K562 (cell line): ENCODE results near the gene INPP1.
A peak's percentile ranks its signal among the peaks of the same experiment; 100 is the strongest.

Experiments
- CTCF ChIP-seq, 3 experiments: IDR thresholded peaks in 2 of 3; conservative IDR thresholded peaks in 1 of 3; 2 replicates each; pipeline ENCODE4 v1.5.1; 2011 to 2012; ENCODE audit warnings: low read length in 3 of 3, mild to moderate bottlenecking in 3 of 3, control low read depth in 2 of 3, improper control_type of control experiment in 1 of 3, inconsistent platforms in 1 of 3, low read depth in 1 of 3, mixed read lengths in 1 of 3, moderate library complexity in 1 of 3; ENCODE audit not compliant: insufficient read depth in 2 of 3
- DDX20 ChIP-seq: fragments of 450-650 bp; IDR thresholded peaks from 2 replicates; pipeline ENCODE4 v1.6.1; 2016; ENCODE audit warnings: missing genetic modification characterization, low read depth, mild to moderate bottlenecking, missing compliant biosample characterization, moderate library complexity
- E2F5 ChIP-seq: sonication (generic); formaldehyde crosslinking; IDR thresholded peaks from 2 replicates; pipeline ENCODE4 v1.8.0; 2022; ENCODE audit warnings: mild to moderate bottlenecking, missing genetic modification reagents
- IRF2 ChIP-seq: sonication (generic); formaldehyde crosslinking; IDR thresholded peaks from 2 replicates; pipeline ENCODE4 v1.8.1; 2022; ENCODE audit warnings: mild to moderate bottlenecking, missing genetic modification reagents
- KDM4B ChIP-seq, 2 experiments: fragments of 450-650 bp in 1 of 2; sonication (generic) in 1 of 2; IDR thresholded peaks; 2 replicates each; pipeline ENCODE4 v1.6.1; 2016 to 2017; ENCODE audit warnings: borderline replicate concordance in 2 of 2, antibody characterized with exemption in 1 of 2, low read depth in 1 of 2, mild to moderate bottlenecking in 1 of 2
- MYC ChIP-seq, 2 experiments: fragments of 250-450 bp in 1 of 2; sonication (Bioruptor Pico) in 1 of 2; IDR thresholded peaks; 2 replicates each; pipeline versions ENCODE4 v1.5.1 to v1.6.1; 2012 to 2021; ENCODE audit warnings: low read depth in 2 of 2, borderline replicate concordance in 1 of 2, improper control_type of control experiment in 1 of 2, low read length in 1 of 2, mild to moderate bottlenecking in 1 of 2, moderate library complexity in 1 of 2
- NCOA6 ChIP-seq: fragments of 450-650 bp; IDR thresholded peaks from 2 replicates; pipeline ENCODE4 v1.6.1; 2017; ENCODE audit warnings: mild to moderate bottlenecking
- NFIC ChIP-seq: fragments of 450-650 bp; IDR thresholded peaks from 2 replicates; pipeline ENCODE4 v1.6.1; 2017; ENCODE audit warnings: mild to moderate bottlenecking, inconsistent platforms
- PURB ChIP-seq: sonication (generic); formaldehyde crosslinking; IDR thresholded peaks from 2 replicates; pipeline ENCODE4 v1.9.0; 2021; ENCODE audit warnings: low read depth, mild to moderate bottlenecking, missing genetic modification reagents
- SFPQ ChIP-seq: fragments of 200-400 bp; formaldehyde crosslinking; IDR thresholded peaks from 2 replicates; pipeline ENCODE4 v1.6.1; 2017; ENCODE audit warnings: mild to moderate bottlenecking, low read depth, low read length, moderate library complexity
- SMAD1 ChIP-seq: fragments of 150-350 bp; IDR thresholded peaks from 2 replicates; pipeline ENCODE4 v1.6.1; 2014; ENCODE audit warnings: low read length, low read depth; ENCODE audit not compliant: partially characterized antibody
- SMARCA4 ChIP-seq: fragments of 450-650 bp; IDR thresholded peaks from 2 replicates; pipeline ENCODE4 v1.6.1; 2016
- ZBED1 ChIP-seq: IDR thresholded peaks from 2 replicates; pipeline ENCODE4 v1.6.1; 2014
- ZNF668 ChIP-seq: fragments of 250-450 bp; sonication (Bioruptor Pico); IDR thresholded peaks from 2 replicates; pipeline ENCODE4 v1.8.0; 2022; ENCODE audit warnings: mild to moderate bottlenecking, inconsistent platforms

GRCh38 chr2:190404487-190404886, 61.1 kb downstream of the INPP1 start:
- no peak for TF ChIP-seq DDX20 (tag)
- TF ChIP-seq SMAD1 = no peak
- TF ChIP-seq IRF2 (CRISPR knock-in tag) = no peak
- TF ChIP-seq E2F5 (CRISPR knock-in tag) = no peak
- peak; percentile 93 for TF ChIP-seq SMARCA4
- no peak for TF ChIP-seq NCOA6
- TF ChIP-seq MYC (IDR thresholded peaks at IDR 0.05; ENCODE audit: low read depth, low read length) = no peak
- no peak for TF ChIP-seq MYC (CRISPR knock-in tag; IDR thresholded peaks at IDR 0.05; ENCODE audit: borderline replicate concordance, low read depth)
- TF ChIP-seq SFPQ = no peak
- TF ChIP-seq CTCF (IDR thresholded peaks at IDR 0.05 in 2 of 3, conservative IDR thresholded peaks at IDR 0.05 in 1 of 3; ENCODE audit: insufficient read depth in 2 of 3, low read depth in 1 of 3, low read length in 3 of 3) = no peak
- TF ChIP-seq ZNF668 (CRISPR knock-in tag) = no peak
- peak; percentile 44 for TF ChIP-seq NFIC
- no peak for TF ChIP-seq PURB (CRISPR knock-in tag)
- no peak for TF ChIP-seq KDM4B (IDR thresholded peaks at IDR 0.05; ENCODE audit: borderline replicate concordance in 2 of 2, low read depth in 1 of 2)
- TF ChIP-seq ZBED1 = no peak
